ENCODE data around the gene KRTAP2-2. TPM values are rescaled to one million over a fixed set of nuclear protein-coding genes. Genes with fewer than 3 reads are reported as not detected.
"Not testable (repeated sequence)": the region's sequence is repeated elsewhere in the genome, so short reads cannot be mapped to it uniquely, and the experiment has no call there.

KRTAP2-2 gene
- total RNA-seq, 1 experiment from 2014 or later, result not detected

GRCh38 chr17:41040783-41041571, 14.1 kb downstream of the KRTAP2-2 start, which contains the start of gene KRTAP1-1:
TSS of gene KRTAP1-1 (minus strand) at chr17:41041450. CDS start at chr17:41041397, 53 bp downstream.
- peak; percentile 71 for DNase-seq
- H3K4me1 Mint-ChIP-seq (ENCODE audit: low read depth, unreplicated experiment), result peaks cover 36% of the 10 kb centered on the region
- intact Hi-C loops (cut with micrococcal nuclease; ENCODE audit: unreplicated experiment), result loop anchor here (1.0 to 5.0 kb wide), 5 partner anchors 39 to 184 kb away; no protein-coding TSS in a partner anchor
- H3K27ac Mint-ChIP-seq (ENCODE audit: unreplicated experiment), result peak within 1 kb of the TSS; percentile 60
- peak within 1 kb of the TSS; percentile 63 for H3K4me3 Mint-ChIP-seq (ENCODE audit: low read depth, unreplicated experiment)
- TSS peak; percentile 97 for BruUV-seq (replicated peaks)
- not testable (repeated sequence) for H3K36me3 Mint-ChIP-seq (ENCODE audit: insufficient read depth, unreplicated experiment); H3K9me3 Mint-ChIP-seq (ENCODE audit: low read depth, unreplicated experiment); H3K27me3 Mint-ChIP-seq (ENCODE audit: unreplicated experiment)
- peak; percentile 73 for TF ChIP-seq CTCF (IDR thresholded peaks at IDR 0.05; ENCODE audit: unreplicated experiment)
- CTCF ChIA-PET, result interaction anchor here (0.8 to 1.9 kb wide), 11 partner anchors 17 to 186 kb away, joined by 3 to 7 read pairs (median 3); partner anchors contain the start of genes KRT23 and KRT39

- intact Hi-C loops (cut with micrococcal nuclease; ENCODE audit: unreplicated experiment), result no loop called here
- no peaks in the 10 kb centered on the region for H3K27me3 Mint-ChIP-seq (ENCODE audit: unreplicated experiment)
Observed at GRCh38 chr17:41037853-41038350, 17.1 kb downstream of the KRTAP2-2 start.

GRCh38 chr17:41034346-41034935, 20.6 kb downstream of the KRTAP2-2 start, which contains the start of gene KRTAP1-3:
TSS of gene KRTAP1-3 (minus strand) at chr17:41034874. CDS start at chr17:41034821, 53 bp downstream.
- intact Hi-C loops (cut with micrococcal nuclease; ENCODE audit: unreplicated experiment); BruUV-seq (replicated peaks): not testable (repeated sequence)

More at GRCh38 chr17:41037853-41038350, 17.1 kb downstream of the KRTAP2-2 start:
- CTCF ChIA-PET, result interaction anchor here (1.1 to 1.4 kb wide), 2 partner anchors 13 to 18 kb away, joined by 3 to 7 read pairs; no protein-coding TSS in a partner anchor
- Mint-ChIP-seq H3K4me3 (ENCODE audit: low read depth, unreplicated experiment) (no peak overlapping the region), H3K9me3 (ENCODE audit: low read depth, unreplicated experiment) (no peaks in the 10 kb centered on the region), H3K36me3 (ENCODE audit: insufficient read depth, unreplicated experiment) (peaks cover 6% of the 10 kb centered on the region), H3K4me1 (ENCODE audit: low read depth, unreplicated experiment) (peaks cover 49% of the 10 kb centered on the region), H3K27ac (ENCODE audit: unreplicated experiment) (no peak overlapping the region)
- no peak for TF ChIP-seq CTCF (IDR thresholded peaks at IDR 0.05; ENCODE audit: unreplicated experiment)
- no peak for DNase-seq
- BruUV-seq (replicated peaks), result no TSS peak

GRCh38 chr17:41029633-41030245, 25.3 kb downstream of the KRTAP2-2 start, which contains the start of gene KRTAP1-4:
TSS of gene KRTAP1-4 (minus strand) at chr17:41030195. CDS start at chr17:41030078, 117 bp downstream.
- CTCF ChIA-PET, result interaction anchor here (0.5 to 1.5 kb wide), 3 partner anchors 15 to 1697 kb away, joined by 3 to 4 read pairs (median 4); no protein-coding TSS in a partner anchor
- H3K27ac Mint-ChIP-seq (ENCODE audit: unreplicated experiment), result no peak within 1 kb of the TSS
- H3K4me1 Mint-ChIP-seq (ENCODE audit: low read depth, unreplicated experiment), result peaks cover 36% of the 10 kb centered on the region
- TF ChIP-seq CTCF (IDR thresholded peaks at IDR 0.05; ENCODE audit: unreplicated experiment), result no peak
- BruUV-seq (replicated peaks), result no TSS peak
- H3K4me3 Mint-ChIP-seq (ENCODE audit: low read depth, unreplicated experiment), result no peak within 1 kb of the TSS
- no peaks in the 10 kb centered on the region for H3K27me3 Mint-ChIP-seq (ENCODE audit: unreplicated experiment)
- no peaks in the 10 kb centered on the region for H3K9me3 Mint-ChIP-seq (ENCODE audit: low read depth, unreplicated experiment)
- no peaks in the 10 kb centered on the region for H3K36me3 Mint-ChIP-seq (ENCODE audit: insufficient read depth, unreplicated experiment)
- intact Hi-C loops (cut with micrococcal nuclease; ENCODE audit: unreplicated experiment), result no loop called here
- DNase-seq, result no peak

More at GRCh38 chr17:41034346-41034935, 20.6 kb downstream of the KRTAP2-2 start, which contains the start of gene KRTAP1-3:
- not testable (repeated sequence) for H3K27me3 Mint-ChIP-seq (ENCODE audit: unreplicated experiment); H3K9me3 Mint-ChIP-seq (ENCODE audit: low read depth, unreplicated experiment); H3K36me3 Mint-ChIP-seq (ENCODE audit: insufficient read depth, unreplicated experiment); H3K4me3 Mint-ChIP-seq (ENCODE audit: low read depth, unreplicated experiment); DNase-seq
- Mint-ChIP-seq H3K4me1 (ENCODE audit: low read depth, unreplicated experiment) (peaks cover 32% of the 10 kb centered on the region), H3K27ac (ENCODE audit: unreplicated experiment) (peak within 1 kb of the TSS; percentile 45)
- CTCF ChIA-PET, result interaction anchor here (0.7 kb wide), 1 partner anchor 10 kb away, joined by 3 read pairs; no protein-coding TSS in a partner anchor
